Measurements from ENCODE around the gene VAC14.
A peak's percentile ranks its signal among the peaks of the same experiment; 100 is the strongest.

The VAC14 gene

DNA sequence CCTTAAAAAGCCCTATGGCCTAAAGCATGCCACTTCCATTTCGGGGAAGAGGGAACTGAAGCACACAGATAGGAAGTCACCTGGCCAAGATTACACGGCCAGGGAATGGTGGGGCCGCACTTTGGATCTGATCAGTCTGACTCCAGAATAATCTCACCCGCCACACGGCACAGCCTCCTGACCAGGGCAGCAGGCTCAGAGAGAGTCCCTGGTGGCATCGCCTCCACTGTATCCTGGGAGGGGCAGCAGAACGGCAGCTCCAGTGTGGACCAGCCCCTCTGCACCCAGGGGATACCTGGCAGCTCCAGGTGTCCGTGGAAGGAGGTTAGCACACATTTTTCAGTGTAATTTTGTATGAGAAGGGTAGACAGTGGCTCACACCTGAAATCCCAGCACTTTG is 35.5 kb downstream of the VAC14 start:
- no peaks in the 10 kb centered on the region for H3K27me3 ChIP-seq (ENCODE audit: control insufficient read depth in 1 of 2, insufficient read depth in 2 of 2, low read length in 2 of 2)
- peaks cover 11 to 24% of the 10 kb centered on the region in 2 donors for H3K36me3 ChIP-seq (ENCODE audit: control insufficient read depth in 1 of 2, insufficient read depth in 2 of 2, low read length in 2 of 2)
- no peak overlapping the region for H3K4me3 ChIP-seq (ENCODE audit: low read depth in 1 of 2, low read length in 2 of 2)
- H3K9me3 ChIP-seq (ENCODE audit: control insufficient read depth in 1 of 2, low read length in 2 of 2), result no peaks in the 10 kb centered on the region
- H3K9ac ChIP-seq (ENCODE audit: low read depth in 1 of 2, low read length in 2 of 2), result no peak overlapping the region
- H3K27ac ChIP-seq (ENCODE audit: low read depth, low read length), result no peak overlapping the region
- peaks cover 8 to 10% of the 10 kb centered on the region in 2 donors for H3K4me1 ChIP-seq (ENCODE audit: control insufficient read depth in 1 of 2, insufficient read depth in 2 of 2, low read length in 2 of 2)

DNA sequence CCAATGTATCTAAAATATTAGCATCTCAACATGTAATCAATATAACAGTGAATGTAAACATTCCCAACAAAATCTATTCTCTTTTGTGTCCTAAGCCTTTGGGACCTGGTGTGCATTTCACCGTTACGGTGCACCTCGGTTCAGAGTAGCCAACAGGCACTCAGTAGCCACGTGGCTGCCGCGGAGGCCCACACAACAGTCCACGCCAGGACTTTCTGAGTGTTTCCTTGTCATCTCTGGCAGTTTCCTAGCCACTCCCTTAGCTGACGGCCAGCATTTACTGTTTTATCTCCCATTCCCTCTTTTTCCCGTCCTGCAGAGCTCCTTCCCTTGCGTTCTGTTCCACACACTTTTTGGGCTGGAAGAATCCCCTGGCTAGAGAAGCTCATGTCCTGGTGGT is 36.3 kb downstream of the VAC14 start:
- H3K4me1 ChIP-seq (ENCODE audit: control insufficient read depth in 1 of 2, insufficient read depth in 2 of 2, low read length in 2 of 2), result peaks cover 14 to 19% of the 10 kb centered on the region in 2 donors
- peaks cover 11 to 26% of the 10 kb centered on the region in 2 donors for H3K36me3 ChIP-seq (ENCODE audit: control insufficient read depth in 1 of 2, insufficient read depth in 2 of 2, low read length in 2 of 2)
- no peak overlapping the region for H3K27ac ChIP-seq (ENCODE audit: low read depth, low read length)
- no peaks in the 10 kb centered on the region for H3K27me3 ChIP-seq (ENCODE audit: control insufficient read depth in 1 of 2, insufficient read depth in 2 of 2, low read length in 2 of 2)
- no peak overlapping the region for H3K9ac ChIP-seq (ENCODE audit: low read depth in 1 of 2, low read length in 2 of 2)
- no peaks in the 10 kb centered on the region for H3K9me3 ChIP-seq (ENCODE audit: control insufficient read depth in 1 of 2, low read length in 2 of 2)
- H3K4me3 ChIP-seq (ENCODE audit: low read depth in 1 of 2, low read length in 2 of 2), result no peak overlapping the region

DNA sequence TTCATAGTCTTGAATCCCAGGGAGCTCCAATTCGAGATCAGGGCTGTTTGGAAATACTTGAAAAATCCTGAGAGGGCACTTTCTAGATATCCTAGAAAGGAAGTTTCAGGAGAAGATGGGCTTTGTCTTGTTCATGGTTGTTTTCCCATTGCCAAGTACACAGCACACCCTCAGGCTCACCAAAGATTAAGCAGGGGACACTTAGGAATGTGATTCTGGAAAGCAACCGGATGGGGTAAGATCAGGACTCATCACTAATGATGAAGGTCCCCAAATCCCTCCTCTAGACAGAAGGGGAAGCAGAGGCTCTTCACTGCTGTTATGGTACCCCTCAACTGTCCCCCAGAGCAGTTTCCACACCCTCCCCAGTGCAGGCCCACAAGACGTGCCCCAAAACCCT is 40.7 kb downstream of the VAC14 start:
- H3K4me3 ChIP-seq (ENCODE audit: low read depth in 1 of 2, low read length in 2 of 2), result no peak overlapping the region
- H3K4me1 ChIP-seq (ENCODE audit: control insufficient read depth in 1 of 2, insufficient read depth in 2 of 2, low read length in 2 of 2), result peaks cover 14 to 19% of the 10 kb centered on the region in 2 donors
- peak overlapping the region; percentile 62 for H3K27ac ChIP-seq (ENCODE audit: low read depth, low read length)
- H3K27me3 ChIP-seq (ENCODE audit: control insufficient read depth in 1 of 2, insufficient read depth in 2 of 2, low read length in 2 of 2), result no peaks in the 10 kb centered on the region
- no peaks in the 10 kb centered on the region for H3K9me3 ChIP-seq (ENCODE audit: control insufficient read depth in 1 of 2, low read length in 2 of 2)
- no peak overlapping the region for H3K9ac ChIP-seq (ENCODE audit: low read depth in 1 of 2, low read length in 2 of 2)
- H3K36me3 ChIP-seq (ENCODE audit: control insufficient read depth in 1 of 2, insufficient read depth in 2 of 2, low read length in 2 of 2), result peaks cover 10 to 39% of the 10 kb centered on the region in 2 donors

DNA sequence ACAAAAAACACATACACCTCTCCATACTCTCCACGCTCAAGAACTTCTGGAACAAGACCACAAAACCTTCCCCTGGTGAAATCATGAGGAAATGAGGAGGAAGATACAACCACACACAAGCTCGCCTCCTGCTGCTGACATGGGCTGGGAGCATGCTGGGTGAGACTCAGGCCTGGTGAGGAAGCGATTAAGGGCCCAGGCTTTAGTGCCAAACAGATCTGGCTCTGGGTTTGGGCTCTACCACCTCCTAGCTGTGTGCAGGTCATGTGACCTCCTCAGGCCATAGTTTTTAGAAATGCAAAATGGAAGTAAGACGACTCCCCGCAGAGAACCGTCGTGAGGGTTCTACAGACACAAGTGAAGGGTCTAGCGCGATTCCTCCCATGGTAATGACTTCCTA is 41.3 kb downstream of the VAC14 start:
- Histone ChIP-seq H3K9ac (ENCODE audit: low read depth in 1 of 2, low read length in 2 of 2) (no peak overlapping the region), H3K27ac (ENCODE audit: low read depth, low read length) (no peak overlapping the region), H3K4me1 (ENCODE audit: control insufficient read depth in 1 of 2, insufficient read depth in 2 of 2, low read length in 2 of 2) (peaks cover 14 to 19% of the 10 kb centered on the region in 2 donors), H3K9me3 (ENCODE audit: control insufficient read depth in 1 of 2, low read length in 2 of 2) (no peaks in the 10 kb centered on the region), H3K4me3 (ENCODE audit: low read depth in 1 of 2, low read length in 2 of 2) (no peak overlapping the region), H3K36me3 (ENCODE audit: control insufficient read depth in 1 of 2, insufficient read depth in 2 of 2, low read length in 2 of 2) (peaks cover 10 to 39% of the 10 kb centered on the region in 2 donors), H3K27me3 (ENCODE audit: control insufficient read depth in 1 of 2, insufficient read depth in 2 of 2, low read length in 2 of 2) (no peaks in the 10 kb centered on the region)

DNA sequence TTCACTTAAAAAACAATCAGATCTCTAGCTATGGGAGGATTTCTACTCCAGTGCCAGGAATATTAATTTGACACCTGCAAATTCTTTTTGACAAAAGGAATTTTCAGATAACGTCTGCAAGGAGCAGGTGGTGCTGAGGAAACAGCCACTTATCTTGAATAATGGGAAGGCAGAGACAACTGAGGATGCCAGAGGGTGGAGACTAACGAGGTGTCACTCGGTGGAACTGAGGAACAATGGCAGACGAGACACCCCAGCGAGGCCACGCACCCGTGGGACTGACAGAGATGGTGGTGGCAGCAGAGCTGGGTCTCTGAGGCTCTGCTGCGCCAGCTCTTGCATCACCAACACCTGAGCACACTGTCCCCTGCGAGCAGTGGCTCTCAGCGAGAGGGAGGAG is 42.2 kb downstream of the VAC14 start:
- H3K9ac ChIP-seq (ENCODE audit: low read depth in 1 of 2, low read length in 2 of 2), result no peak overlapping the region
- H3K27me3 ChIP-seq (ENCODE audit: control insufficient read depth in 1 of 2, insufficient read depth in 2 of 2, low read length in 2 of 2), result no peaks in the 10 kb centered on the region
- H3K27ac ChIP-seq (ENCODE audit: low read depth, low read length), result no peak overlapping the region

DNA sequence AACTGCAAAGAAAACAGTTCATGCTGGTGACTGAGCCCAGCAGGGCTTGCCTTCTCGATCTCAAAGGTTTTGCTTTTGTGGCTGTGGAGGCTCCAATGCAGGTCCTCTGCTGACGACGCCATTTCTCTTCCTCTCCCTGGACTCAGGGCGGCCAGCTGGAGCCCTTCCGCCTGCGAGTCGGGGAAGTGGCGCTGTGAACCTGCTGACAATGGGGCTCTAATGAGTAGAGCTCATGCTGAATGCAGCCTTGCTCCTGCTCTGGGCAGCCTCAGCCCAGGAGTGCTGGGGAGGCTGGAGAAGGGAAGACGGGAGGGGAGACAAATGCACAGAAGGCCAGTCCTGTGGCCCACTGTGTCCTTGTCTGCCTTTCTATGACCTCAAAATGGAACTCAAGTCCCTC is 43.8 kb downstream of the VAC14 start:
- Histone ChIP-seq H3K4me1 (ENCODE audit: control insufficient read depth in 1 of 2, insufficient read depth in 2 of 2, low read length in 2 of 2) (peaks cover 19 to 24% of the 10 kb centered on the region in 2 donors), H3K4me3 (ENCODE audit: low read depth in 1 of 2, low read length in 2 of 2) (no peak overlapping the region), H3K27ac (ENCODE audit: low read depth, low read length) (no peak overlapping the region), H3K27me3 (ENCODE audit: control insufficient read depth in 1 of 2, insufficient read depth in 2 of 2, low read length in 2 of 2) (no peaks in the 10 kb centered on the region), H3K9me3 (ENCODE audit: control insufficient read depth in 1 of 2, low read length in 2 of 2) (no peaks in the 10 kb centered on the region), H3K9ac (ENCODE audit: low read depth in 1 of 2, low read length in 2 of 2) (no peak overlapping the region), H3K36me3 (ENCODE audit: control insufficient read depth in 1 of 2, insufficient read depth in 2 of 2, low read length in 2 of 2) (peaks cover 7 to 34% of the 10 kb centered on the region in 2 donors)

More for the DNA sequence above, 42.2 kb downstream of the VAC14 start:
- Histone ChIP-seq H3K9me3 (ENCODE audit: control insufficient read depth in 1 of 2, low read length in 2 of 2) (no peaks in the 10 kb centered on the region), H3K4me1 (ENCODE audit: control insufficient read depth in 1 of 2, insufficient read depth in 2 of 2, low read length in 2 of 2) (peaks cover 19% of the 10 kb centered on the region in 2 donors), H3K36me3 (ENCODE audit: control insufficient read depth in 1 of 2, insufficient read depth in 2 of 2, low read length in 2 of 2) (peaks cover 10 to 42% of the 10 kb centered on the region in 2 donors), H3K4me3 (ENCODE audit: low read depth in 1 of 2, low read length in 2 of 2) (no peak overlapping the region)

DNA sequence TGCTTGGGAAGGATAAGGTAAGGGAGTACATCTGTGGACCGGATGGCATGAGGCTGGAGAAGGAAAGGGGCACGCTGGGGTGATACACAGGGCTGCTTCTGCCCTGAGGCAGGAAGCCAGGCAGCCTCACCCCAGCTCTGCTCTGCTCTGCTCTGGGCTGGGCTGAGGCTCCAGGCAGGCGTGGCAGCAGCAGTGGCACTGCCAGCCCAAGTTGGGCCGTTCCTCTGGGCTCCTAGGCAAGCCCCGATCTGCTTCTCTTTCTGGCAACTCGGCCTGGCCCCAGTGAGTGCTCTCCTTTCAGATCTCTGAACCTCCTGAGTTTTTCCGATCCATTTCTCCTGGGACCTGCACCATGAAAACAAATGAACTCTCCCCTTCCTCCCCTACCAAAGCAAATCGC is 44.9 kb downstream of the VAC14 start:
- Histone ChIP-seq H3K9me3 (ENCODE audit: control insufficient read depth in 1 of 2, low read length in 2 of 2) (no peaks in the 10 kb centered on the region), H3K27ac (ENCODE audit: low read depth, low read length) (no peak overlapping the region), H3K4me1 (ENCODE audit: control insufficient read depth in 1 of 2, insufficient read depth in 2 of 2, low read length in 2 of 2) (peaks cover 21 to 27% of the 10 kb centered on the region in 2 donors), H3K4me3 (ENCODE audit: low read depth in 1 of 2, low read length in 2 of 2) (no peak overlapping the region), H3K36me3 (ENCODE audit: control insufficient read depth in 1 of 2, insufficient read depth in 2 of 2, low read length in 2 of 2) (peaks cover 4 to 27% of the 10 kb centered on the region in 2 donors), H3K9ac (ENCODE audit: low read depth in 1 of 2, low read length in 2 of 2) (no peak overlapping the region), H3K27me3 (ENCODE audit: control insufficient read depth in 1 of 2, insufficient read depth in 2 of 2, low read length in 2 of 2) (no peaks in the 10 kb centered on the region)

DNA sequence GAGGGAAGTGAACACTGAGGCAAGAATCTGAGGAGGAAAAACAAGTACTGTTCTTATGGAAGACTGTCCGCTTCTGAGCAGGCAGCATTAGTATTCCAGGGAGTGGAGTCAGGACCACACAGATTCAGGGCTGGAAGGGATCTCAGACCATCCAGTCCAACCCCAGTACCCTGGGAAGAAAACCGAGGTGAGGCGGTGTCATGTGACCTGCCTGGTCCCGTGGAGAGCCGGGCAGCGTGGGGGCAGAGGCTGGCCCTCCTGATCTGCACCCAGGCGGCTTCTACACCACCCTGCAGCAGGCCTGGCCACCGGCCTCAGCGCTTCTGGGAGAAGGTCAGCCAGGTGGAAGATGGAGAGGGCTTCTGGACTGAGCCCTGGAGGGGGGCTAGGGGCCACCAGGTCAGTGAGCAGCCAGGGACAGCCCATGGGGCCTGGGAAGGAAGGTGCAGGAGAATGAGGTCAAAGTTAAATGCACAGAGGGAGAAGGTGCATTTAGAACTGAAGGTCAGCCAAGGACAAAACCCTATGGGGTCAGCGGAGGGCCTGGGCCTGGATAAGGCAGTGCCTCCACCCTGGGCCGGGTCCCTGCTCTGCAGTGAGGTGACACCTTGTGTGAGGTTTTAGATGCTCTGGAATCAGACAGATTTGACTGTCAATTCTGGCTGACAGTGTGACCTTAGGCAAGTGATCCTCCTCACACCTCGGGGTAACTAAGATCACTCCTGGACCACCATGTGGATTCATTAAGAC is 45.9 kb downstream of the VAC14 start:
- H3K4me1 ChIP-seq (ENCODE audit: control insufficient read depth in 1 of 2, insufficient read depth in 2 of 2, low read length in 2 of 2), result peaks cover 17 to 23% of the 10 kb centered on the region in 2 donors
- H3K27ac ChIP-seq (ENCODE audit: low read depth, low read length), result no peak overlapping the region
- no peak overlapping the region for H3K9ac ChIP-seq (ENCODE audit: low read depth in 1 of 2, low read length in 2 of 2)
- H3K4me3 ChIP-seq (ENCODE audit: low read depth in 1 of 2, low read length in 2 of 2), result no peak overlapping the region
- peaks cover 4 to 24% of the 10 kb centered on the region in 2 donors for H3K36me3 ChIP-seq (ENCODE audit: control insufficient read depth in 1 of 2, insufficient read depth in 2 of 2, low read length in 2 of 2)
- no peaks in the 10 kb centered on the region for H3K27me3 ChIP-seq (ENCODE audit: control insufficient read depth in 1 of 2, insufficient read depth in 2 of 2, low read length in 2 of 2)
- no peaks in the 10 kb centered on the region for H3K9me3 ChIP-seq (ENCODE audit: control insufficient read depth in 1 of 2, low read length in 2 of 2)

DNA sequence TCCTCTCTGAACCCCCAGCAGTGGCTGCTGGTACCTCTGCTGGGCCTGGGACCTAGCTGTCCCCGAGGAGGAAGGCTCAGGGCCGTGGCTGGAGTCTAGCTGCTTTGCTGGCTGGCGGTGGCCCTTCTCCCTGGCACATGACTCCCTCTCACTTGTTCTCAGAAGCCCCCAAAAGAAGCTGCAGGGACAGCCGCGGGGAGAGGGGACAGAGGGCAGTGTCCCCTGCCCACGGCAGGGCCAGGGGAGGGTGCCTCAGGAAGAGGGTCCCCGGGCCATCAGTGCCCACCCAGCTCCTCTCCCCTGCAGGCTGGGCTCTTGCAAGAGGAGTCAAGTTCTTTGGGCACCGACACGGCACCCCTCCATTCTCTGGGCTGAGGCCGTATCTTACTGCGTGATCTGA is 46.6 kb downstream of the VAC14 start:
- no peak overlapping the region for H3K27ac ChIP-seq (ENCODE audit: low read depth, low read length)
- H3K4me1 ChIP-seq (ENCODE audit: control insufficient read depth in 1 of 2, insufficient read depth in 2 of 2, low read length in 2 of 2), result peaks cover 19 to 29% of the 10 kb centered on the region in 2 donors
- H3K9ac ChIP-seq (ENCODE audit: low read depth in 1 of 2, low read length in 2 of 2), result no peak overlapping the region
- no peaks in the 10 kb centered on the region for H3K27me3 ChIP-seq (ENCODE audit: control insufficient read depth in 1 of 2, insufficient read depth in 2 of 2, low read length in 2 of 2)
- peaks cover 4 to 24% of the 10 kb centered on the region in 2 donors for H3K36me3 ChIP-seq (ENCODE audit: control insufficient read depth in 1 of 2, insufficient read depth in 2 of 2, low read length in 2 of 2)
- no peaks in the 10 kb centered on the region for H3K9me3 ChIP-seq (ENCODE audit: control insufficient read depth in 1 of 2, low read length in 2 of 2)
- H3K4me3 ChIP-seq (ENCODE audit: low read depth in 1 of 2, low read length in 2 of 2), result no peak overlapping the region

DNA sequence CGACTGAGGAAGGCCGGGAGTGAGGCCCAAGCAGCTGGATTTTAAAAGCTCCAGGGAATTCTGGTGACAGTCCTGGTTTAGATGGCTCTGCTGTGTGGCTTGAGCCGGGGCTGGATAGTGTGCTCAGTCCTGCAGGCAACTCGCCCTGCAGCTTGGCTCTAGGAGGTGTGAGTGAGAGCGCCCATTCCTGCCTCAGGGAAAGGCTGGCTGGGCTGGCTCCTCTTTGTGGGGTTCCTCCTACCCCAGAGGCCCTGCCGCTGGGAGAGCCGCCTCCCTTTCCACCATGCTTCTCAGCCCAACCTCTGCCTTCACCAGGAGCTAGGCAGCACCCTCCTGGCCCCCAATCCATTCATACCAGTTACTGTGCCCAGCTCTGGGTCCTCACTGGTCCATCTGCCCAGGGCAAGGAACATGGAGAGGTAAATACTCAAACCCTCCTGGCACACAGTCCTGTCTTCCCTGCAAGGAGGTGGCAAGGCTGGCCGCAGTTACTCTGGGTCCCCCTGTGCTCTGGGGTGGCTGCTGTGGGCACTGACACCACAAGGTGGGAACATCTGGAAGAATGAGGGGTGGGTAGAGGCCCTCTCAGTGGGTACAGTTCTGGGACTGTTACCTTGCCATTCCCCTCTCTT is 47.1 kb downstream of the VAC14 start:
- no peak overlapping the region for H3K9ac ChIP-seq (ENCODE audit: low read depth in 1 of 2, low read length in 2 of 2)
- H3K27me3 ChIP-seq (ENCODE audit: control insufficient read depth in 1 of 2, insufficient read depth in 2 of 2, low read length in 2 of 2), result no peaks in the 10 kb centered on the region
- H3K36me3 ChIP-seq (ENCODE audit: control insufficient read depth in 1 of 2, insufficient read depth in 2 of 2, low read length in 2 of 2), result peaks cover 4 to 19% of the 10 kb centered on the region in 2 donors
- H3K4me1 ChIP-seq (ENCODE audit: control insufficient read depth in 1 of 2, insufficient read depth in 2 of 2, low read length in 2 of 2), result peaks cover 24 to 33% of the 10 kb centered on the region in 2 donors
- no peaks in the 10 kb centered on the region for H3K9me3 ChIP-seq (ENCODE audit: control insufficient read depth in 1 of 2, low read length in 2 of 2)
- no peak overlapping the region for H3K4me3 ChIP-seq (ENCODE audit: low read depth in 1 of 2, low read length in 2 of 2)
- H3K27ac ChIP-seq (ENCODE audit: low read depth, low read length), result no peak overlapping the region
